OCI-LY3 (cell line): Measurements from ENCODE around the gene CELF4.

Experiments
- H2AFZ ChIP-seq: fragments of 200-600, 300-600 bp; shearing (Covaris generic); 2 replicates; pipeline ENCODE4 v1.6.0; 2014; ENCODE audit warnings: antibody characterized with exemption, low read depth, low read length
- H3K27ac ChIP-seq: fragments of 200-600, 300-600 bp; sonication (generic); 2 replicates; pipeline ENCODE4 v1.5.1; 2014; ENCODE audit warnings: mild to moderate bottlenecking, low read length, moderate library complexity, mixed read lengths
- H3K27me3 ChIP-seq: fragments of 200-600, 300-600 bp; sonication (generic); 2 replicates; pipeline ENCODE4 v1.6.1; 2014; ENCODE audit warnings: low read depth, low read length, mixed read lengths
- H3K36me3 ChIP-seq: fragments of 200-600, 300-600 bp; sonication (generic); replicated peaks from 2 replicates; pipeline ENCODE3; 2014; ENCODE audit warnings: low read depth, low read length, mixed read lengths
- H3K4me1 ChIP-seq: fragments of 300-600, 200-600 bp; sonication (generic); 2 replicates; pipeline ENCODE4 v1.6.1; 2014; ENCODE audit warnings: low read length, mixed read lengths
- H3K4me2 ChIP-seq: fragments of 200-600, 300-600 bp; sonication (generic); 2 replicates; pipeline ENCODE4 v1.6.1; 2014; ENCODE audit warnings: low read length, mixed read lengths
- H3K4me3 ChIP-seq: fragments of 300-600, 200-600 bp; sonication (generic); 2 replicates; pipeline ENCODE4 v1.5.1; 2014; ENCODE audit warnings: antibody characterized with exemption, mild to moderate bottlenecking, low read length, moderate library complexity
- H3K79me2 ChIP-seq: fragments of 300-600, 200-600 bp; shearing (Covaris generic); 2 replicates; pipeline ENCODE4 v1.6.1; 2014; ENCODE audit warnings: mild to moderate bottlenecking, low read length, mixed read lengths
- H3K9ac ChIP-seq: fragments of 300-600, 200-600 bp; shearing (Covaris generic); 2 replicates; pipeline ENCODE4 v1.6.0; 2014; ENCODE audit warnings: mild to moderate bottlenecking, low read length, moderate library complexity
- H3K9me3 ChIP-seq: fragments of 200-600, 300-600 bp; shearing (Covaris generic); 2 replicates; pipeline ENCODE4 v1.6.1; 2014; ENCODE audit warnings: low read length, mixed read lengths; ENCODE audit not compliant: insufficient read depth
- H4K20me1 ChIP-seq: fragments of 200-600, 300-600 bp; sonication (generic); 2 replicates; pipeline ENCODE4 v1.6.1; 2016; ENCODE audit warnings: low read length, mixed read lengths; ENCODE audit not compliant: insufficient read depth
- CTCF ChIP-seq: fragments of 200-600, 300-600 bp; sonication (generic); IDR thresholded peaks from 2 replicates; pipeline ENCODE4 v1.5.1; 2014; ENCODE audit warnings: antibody characterized with exemption, low read length, low read depth
- EZH2phosphoT487 ChIP-seq: fragments of 200-600 bp; shearing (Covaris generic); IDR thresholded peaks from 2 replicates; pipeline ENCODE4 v1.6.1; 2018; ENCODE audit warnings: antibody characterized with exemption, mixed run types, low read depth

Gene CELF4

GRCh38 chr18:37309861-37310260 is 255.7 kb downstream of the CELF4 start:
- H3K4me3 ChIP-seq: no peak overlapping the region
- H3K9me3 ChIP-seq: no peaks in the 10 kb centered on the region
- no peaks in the 10 kb centered on the region for H3K79me2 ChIP-seq
- H3K9ac ChIP-seq: no peak overlapping the region
- H4K20me1 ChIP-seq: no peaks in the 10 kb centered on the region
- H3K36me3 ChIP-seq: no peaks in the 10 kb centered on the region
- H2AFZ ChIP-seq: no peak overlapping the region
- H3K4me2 ChIP-seq: no peak overlapping the region
- no peak for TF ChIP-seq EZH2phosphoT487
- TF ChIP-seq CTCF: no peak
- H3K27ac ChIP-seq: no peak overlapping the region
- H3K4me1 ChIP-seq: no peaks in the 10 kb centered on the region
- no peaks in the 10 kb centered on the region for H3K27me3 ChIP-seq

- H3K4me2 ChIP-seq: no peak overlapping the region
- no peaks in the 10 kb centered on the region for H3K9me3 ChIP-seq
- H4K20me1 ChIP-seq: no peaks in the 10 kb centered on the region
- no peaks in the 10 kb centered on the region for H3K36me3 ChIP-seq
- no peaks in the 10 kb centered on the region for H3K79me2 ChIP-seq
- H3K4me1 ChIP-seq: no peaks in the 10 kb centered on the region
- H3K9ac ChIP-seq: no peak overlapping the region
- no peak overlapping the region for H2AFZ ChIP-seq
- no peak for TF ChIP-seq CTCF
- TF ChIP-seq EZH2phosphoT487: no peak
- no peaks in the 10 kb centered on the region for H3K27me3 ChIP-seq
- H3K27ac ChIP-seq: no peak overlapping the region
- no peak overlapping the region for H3K4me3 ChIP-seq
Measured at GRCh38 chr18:37309059-37309458, 256.5 kb downstream of the CELF4 start.

- H3K4me3 ChIP-seq: no peak overlapping the region
- no peaks in the 10 kb centered on the region for H4K20me1 ChIP-seq
- no peaks in the 10 kb centered on the region for H3K27me3 ChIP-seq
- no peak overlapping the region for H2AFZ ChIP-seq
- H3K36me3 ChIP-seq: no peaks in the 10 kb centered on the region
- H3K4me1 ChIP-seq: no peaks in the 10 kb centered on the region
- TF ChIP-seq EZH2phosphoT487 (no peak), CTCF (no peak)
- no peak overlapping the region for H3K9ac ChIP-seq
- no peak overlapping the region for H3K27ac ChIP-seq
- no peak overlapping the region for H3K4me2 ChIP-seq
- no peaks in the 10 kb centered on the region for H3K9me3 ChIP-seq
- no peaks in the 10 kb centered on the region for H3K79me2 ChIP-seq
Measured at GRCh38 chr18:37307181-37307580, 258.4 kb downstream of the CELF4 start.

GRCh38 chr18:37306432-37306831 is 259.2 kb downstream of the CELF4 start:
- Histone ChIP-seq H3K36me3 (no peaks in the 10 kb centered on the region), H4K20me1 (no peaks in the 10 kb centered on the region)

More at GRCh38 chr18:37306432-37306831, 259.2 kb downstream of the CELF4 start:
- Histone ChIP-seq H3K4me3 (no peak overlapping the region), H3K4me2 (no peak overlapping the region), H3K9ac (no peak overlapping the region), H3K27ac (no peak overlapping the region), H3K79me2 (no peaks in the 10 kb centered on the region), H3K27me3 (no peaks in the 10 kb centered on the region), H2AFZ (no peak overlapping the region), H3K4me1 (no peaks in the 10 kb centered on the region), H3K9me3 (no peaks in the 10 kb centered on the region)
- TF ChIP-seq CTCF: no peak
- TF ChIP-seq EZH2phosphoT487: no peak
